ENCODE data around the gene SEC24B. TPM values are rescaled to one million over a fixed set of nuclear protein-coding genes. Genes with fewer than 3 reads are reported as not detected.

The SEC24B gene
- total and polyA plus RNA-seq, 2 donors (not counting 3 experiments of a cell fraction or from before 2014, with no cell fraction given) = 35.9 to 46.2 TPM

DNA sequence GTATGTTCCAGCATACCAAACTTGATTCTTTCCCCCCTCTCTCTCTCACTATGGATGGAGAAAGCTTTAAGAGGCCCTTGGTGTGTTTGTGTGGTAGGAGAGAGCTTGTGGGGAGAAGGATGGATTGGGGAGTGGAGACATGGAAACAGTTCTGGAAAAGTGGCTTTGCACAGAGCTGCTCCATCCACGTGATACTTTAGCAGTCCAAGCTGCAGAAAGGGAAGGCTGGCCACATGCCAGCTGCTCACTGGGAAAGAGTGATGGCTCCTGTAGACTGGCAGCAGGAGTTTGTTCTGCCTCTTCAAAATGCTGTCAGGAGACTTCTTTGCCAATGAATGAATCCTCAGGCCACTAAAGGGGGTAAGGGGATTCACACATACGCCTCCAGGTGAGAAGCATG, 21.7 kb upstream of the SEC24B start:
- Histone ChIP-seq H3K4me1 (ENCODE audit: control insufficient read depth, extremely low read depth, insufficient read depth, low read length) (no peaks in the 10 kb centered on the region), H3K27me3 (ENCODE audit: control insufficient read depth in 2 of 2, insufficient read depth in 2 of 2, low read length in 2 of 2) (no peaks in the 10 kb centered on the region), H3K27ac (ENCODE audit: insufficient read depth, low read depth, low read length) (no peak overlapping the region), H3K4me3 (replicated peaks in 1 of 3; ENCODE audit: insufficient read depth in 1 of 3, low read depth in 1 of 3, low read length in 3 of 3) (no peak overlapping the region), H3K9me3 (replicated peaks; ENCODE audit: control insufficient read depth, insufficient read depth, low read length) (no peaks in the 10 kb centered on the region), H3K36me3 (ENCODE audit: control insufficient read depth in 2 of 2, extremely low read depth in 1 of 2, insufficient read depth in 2 of 2, low read length in 2 of 2) (no peaks in the 10 kb centered on the region), H3K79me2 (ENCODE audit: control insufficient read depth, insufficient read depth, low read length) (no peaks in the 10 kb centered on the region), H3K9ac (replicated peaks; ENCODE audit: extremely low read depth, insufficient read depth, low read length) (no peak overlapping the region), H2AFZ (ENCODE audit: low read depth, low read length) (no peak overlapping the region), H4K20me1 (replicated peaks; ENCODE audit: control insufficient read depth, extremely low read depth, insufficient read depth, low read length) (no peaks in the 10 kb centered on the region), H3K4me2 (ENCODE audit: insufficient read depth, low read length) (no peak overlapping the region), H3K9me1 (replicated peaks; ENCODE audit: control insufficient read depth, extremely low read depth, insufficient read depth, low read length) (no peaks in the 10 kb centered on the region)
- DNase-seq (ENCODE audit: low read depth, low spot score) = peak; percentile 32
- no peak for FAIRE-seq
- dilution Hi-C loops (cut with MboI; ENCODE audit: extremely low pct_ligation_motif_present, low sequenced_read_pairs) = no loop called here
- intact Hi-C loops (cut with micrococcal nuclease) = no loop called here
- no peak for TF ChIP-seq GATA2 (IDR thresholded peaks at IDR 0.05; ENCODE audit: insufficient read depth, insufficient read length, low read depth, low read length)
- no peak for TF ChIP-seq FOS (IDR thresholded peaks at IDR 0.05; ENCODE audit: borderline replicate concordance, insufficient read depth, low read length)
- TF ChIP-seq JUN (IDR thresholded peaks at IDR 0.05; ENCODE audit: borderline replicate concordance, insufficient read depth, insufficient read length, low read depth) = no peak
- TF ChIP-seq EZH2 (IDR thresholded peaks at IDR 0.05; ENCODE audit: borderline replicate concordance, low read depth, low read length, severe bottlenecking) = no peak
- TF ChIP-seq MYC (IDR thresholded peaks at IDR 0.05; ENCODE audit: low read depth, low read length) = no peak
- TF ChIP-seq, protein P1, sequence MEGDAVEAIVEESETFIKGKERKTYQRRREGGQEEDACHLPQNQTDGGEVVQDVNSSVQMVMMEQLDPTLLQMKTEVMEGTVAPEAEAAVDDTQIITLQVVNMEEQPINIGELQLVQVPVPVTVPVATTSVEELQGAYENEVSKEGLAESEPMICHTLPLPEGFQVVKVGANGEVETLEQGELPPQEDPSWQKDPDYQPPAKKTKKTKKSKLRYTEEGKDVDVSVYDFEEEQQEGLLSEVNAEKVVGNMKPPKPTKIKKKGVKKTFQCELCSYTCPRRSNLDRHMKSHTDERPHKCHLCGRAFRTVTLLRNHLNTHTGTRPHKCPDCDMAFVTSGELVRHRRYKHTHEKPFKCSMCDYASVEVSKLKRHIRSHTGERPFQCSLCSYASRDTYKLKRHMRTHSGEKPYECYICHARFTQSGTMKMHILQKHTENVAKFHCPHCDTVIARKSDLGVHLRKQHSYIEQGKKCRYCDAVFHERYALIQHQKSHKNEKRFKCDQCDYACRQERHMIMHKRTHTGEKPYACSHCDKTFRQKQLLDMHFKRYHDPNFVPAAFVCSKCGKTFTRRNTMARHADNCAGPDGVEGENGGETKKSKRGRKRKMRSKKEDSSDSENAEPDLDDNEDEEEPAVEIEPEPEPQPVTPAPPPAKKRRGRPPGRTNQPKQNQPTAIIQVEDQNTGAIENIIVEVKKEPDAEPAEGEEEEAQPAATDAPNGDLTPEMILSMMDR (IDR thresholded peaks at IDR 0.05; ENCODE audit: extremely low read depth in 1 of 2, insufficient read depth in 1 of 2, low read depth in 1 of 2, low read length in 2 of 2) = no peak
- ChIA-PET CTCF (interaction anchor here (1.2 to 1.7 kb wide), 5 partner anchors 12 to 392 kb away, joined by 3 to 5 read pairs (median 3); no protein-coding TSS in a partner anchor), POLR2A (no interaction called here)
- no TSS peak for BruUV-seq (replicated peaks)
